K562 (cell line): Measurements from ENCODE around the gene BDH2. TPM values are rescaled to one million over a fixed set of nuclear protein-coding genes. Genes with fewer than 3 reads are reported as not detected.

Source experiments
- ATAC-seq: fragments of 200-7000 bp; cut with Tn5 transposase; 3 replicates; pipeline ENCODE4 v1.9.1; 2020; ENCODE audit warnings: moderate library complexity
- BruUV-seq: library from RNA; stranded (reverse); fragments of 400-500 nt; replicated peaks from 2 replicates; lab custom pipeline; 2021; lab: Mats Ljungman, UMichigan
- CTCF ChIA-PET: fragments of 300-600 bp; formaldehyde crosslinking; extraction: SDS; loops from one replicate; lab custom pipeline; 2021; ENCODE audit warnings: low intra/inter-chr PET ratio; lab: Yijun Ruan, JAX
- POLR2A ChIA-PET: fragments of 300-600, 350-650 bp; sonication (Branson Sonifier 250); formaldehyde crosslinking; extraction: SDS; loops from one replicate; lab custom pipeline; 2021; ENCODE audit warnings: antibody characterized with exemption, inconsistent platforms; lab: Yijun Ruan, JAX
- DNase-seq, 4 experiments: peaks; one replicate each; pipeline versions ENCODE4 v3.0.0 to v3.0.0-alpha.2; 2011 to 2018; ENCODE audit warnings: low spot score in 3 of 4, mixed read lengths in 3 of 4; ENCODE audit errors: extremely low read depth in 1 of 4
- FAIRE-seq: peaks from 2 replicates; lab custom pipeline; 2011; peaks lifted over from hg19 to GRCh38; lab: Jason Lieb, UNC
- H2AFZ ChIP-seq: 2 replicates; pipeline ENCODE4 v1.6.0; 2011; ENCODE audit warnings: low read depth, low read length, control low read depth, inconsistent platforms
- H3K27ac ChIP-seq: fragments of 200-600 bp; 3 replicates; pipeline ENCODE4 v1.8.0; 2011; ENCODE audit warnings: low read depth, mild to moderate bottlenecking, control low read depth, inconsistent platforms, low read length, moderate library complexity, mixed read lengths; ENCODE audit errors: extremely low read depth
- H3K27me3 ChIP-seq, 2 experiments: fragments of 300-600 bp in 1 of 2; 2 replicates in 1 of 2; 3 replicates in 1 of 2; pipeline versions ENCODE4 v1.6.0 to v1.8.0; 2011; ENCODE audit warnings: inconsistent platforms in 2 of 2, low read length in 2 of 2, mild to moderate bottlenecking in 1 of 2, mixed read lengths in 1 of 2, moderate library complexity in 1 of 2; ENCODE audit not compliant: control insufficient read depth in 2 of 2, insufficient read depth in 2 of 2
- H3K36me3 ChIP-seq: fragments of 300-600 bp; 3 replicates; pipeline ENCODE4 v1.8.0; 2011; ENCODE audit warnings: mild to moderate bottlenecking, low read length, inconsistent platforms; ENCODE audit not compliant: control insufficient read depth, insufficient read depth
- H3K4me1 ChIP-seq, 2 experiments: fragments of 200-600 bp in 1 of 2; replicated peaks in 1 of 2; 2 replicates in 1 of 2; 3 replicates in 1 of 2; pipeline versions ENCODE4 v1.5.1 to v1.8.0; 2011; ENCODE audit warnings: inconsistent platforms in 2 of 2, low read length in 2 of 2, mild to moderate bottlenecking in 1 of 2, mixed read lengths in 1 of 2, moderate library complexity in 1 of 2; ENCODE audit not compliant: control insufficient read depth in 2 of 2, insufficient read depth in 2 of 2
- H3K4me2 ChIP-seq: 2 replicates; pipeline ENCODE4 v1.6.1; 2011; ENCODE audit warnings: low read length, control low read depth, inconsistent platforms, mixed read lengths; ENCODE audit not compliant: insufficient read depth
- H3K4me3 ChIP-seq: fragments of 200-600 bp; sonication (generic), shearing (Covaris generic); 2 replicates; pipeline ENCODE4 v1.5.1; 2016; ENCODE audit warnings: control low read depth, inconsistent platforms
- H3K79me2 ChIP-seq: fragments of 200-600 bp; 3 replicates; pipeline ENCODE4 v1.8.0; 2011; ENCODE audit warnings: low read length, inconsistent platforms; ENCODE audit not compliant: control insufficient read depth, insufficient read depth
- H3K9ac ChIP-seq, 2 experiments: 2 replicates each; pipeline versions ENCODE4 v1.6.0 to v1.6.1; 2011; ENCODE audit warnings: low read depth in 2 of 2, low read length in 2 of 2, control low read depth in 1 of 2, inconsistent platforms in 1 of 2, mild to moderate bottlenecking in 1 of 2, mixed read lengths in 1 of 2; ENCODE audit not compliant: insufficient read depth in 1 of 2
- H3K9me1 ChIP-seq: one replicate; pipeline ENCODE4 v1.6.0; 2011; ENCODE audit warnings: inconsistent platforms, mild to moderate bottlenecking, low read length, moderate library complexity; ENCODE audit not compliant: control insufficient read depth, insufficient read depth
- H3K9me3 ChIP-seq: replicated peaks from 2 replicates; pipeline ENCODE4 v1.5.1; 2011; ENCODE audit warnings: low read depth, low read length, inconsistent platforms; ENCODE audit not compliant: control insufficient read depth, insufficient read depth
- H4K20me1 ChIP-seq: replicated peaks from 2 replicates; pipeline ENCODE4 v1.6.1; 2011; ENCODE audit warnings: low read length, inconsistent platforms, mixed read lengths; ENCODE audit not compliant: control insufficient read depth, insufficient read depth
- JUNB ChIP-seq: fragments of 450-650 bp; formaldehyde crosslinking; conservative IDR thresholded peaks from 2 replicates; pipeline ENCODE4 v1.4.0; 2020; ENCODE audit warnings: mild to moderate bottlenecking
- MLX ChIP-seq, 2 experiments: fragments of 450-650 bp in 1 of 2; sonication (generic) in 1 of 2; formaldehyde crosslinking; conservative IDR thresholded peaks; 2 replicates each; pipeline versions ENCODE4 v1.4.0 to v1.8.1; 2020 to 2022; ENCODE audit warnings: mild to moderate bottlenecking in 1 of 2, missing genetic modification reagents in 1 of 2
- MXD1 ChIP-seq: fragments of 250-450 bp; sonication (Bioruptor Pico); IDR thresholded peaks from 2 replicates; pipeline ENCODE4 v1.8.0; 2021; ENCODE audit warnings: borderline replicate concordance, mild to moderate bottlenecking, moderate library complexity; ENCODE audit not compliant: poor library complexity, severe bottlenecking
- MYNN ChIP-seq, 2 experiments: sonication (generic); formaldehyde crosslinking in 1 of 2; IDR thresholded peaks; 2 replicates each; pipeline versions ENCODE4 v1.5.0 to v1.6.1; 2016 to 2020; ENCODE audit warnings: antibody characterized with exemption in 1 of 2, missing genetic modification reagents in 1 of 2
- POLR3G ChIP-seq: IDR thresholded peaks from 2 replicates; pipeline ENCODE4 v1.6.1; 2011; ENCODE audit not compliant: insufficient read length, insufficient replicate concordance; ENCODE audit errors: extremely low read depth
- PREB ChIP-seq: sonication (generic); formaldehyde crosslinking; IDR thresholded peaks from 2 replicates; pipeline ENCODE4 v1.8.1; 2023; ENCODE audit warnings: mild to moderate bottlenecking, missing genetic modification reagents
- PTTG1 ChIP-seq: fragments of 450-650 bp; IDR thresholded peaks from 2 replicates; pipeline ENCODE4 v1.6.1; 2016; ENCODE audit warnings: low read depth, mild to moderate bottlenecking, missing genetic modification characterization, missing compliant biosample characterization
- TRIM24 ChIP-seq, 2 experiments: fragments of 450-650 bp; IDR thresholded peaks; 2 replicates each; pipeline ENCODE4 v1.6.1; 2016
- U2AF2 ChIP-seq: fragments of 200-400 bp; formaldehyde crosslinking; optimal IDR thresholded peaks from 2 replicates; pipeline ENCODE3; 2017; ENCODE audit warnings: low read depth, mild to moderate bottlenecking, low read length
- XRCC4 ChIP-seq: IDR thresholded peaks from one replicate; pipeline ENCODE4 v1.6.1; 2011; ENCODE audit not compliant: insufficient read depth, insufficient read length; ENCODE audit errors: extremely low read depth
- ZBTB11 ChIP-seq, 3 experiments: fragments of 200-800 bp in 1 of 3; fragments of 250-450 bp in 1 of 3; fragments of 450-650 bp in 1 of 3; sonication (Bioruptor Pico) in 1 of 3; sonication (Bioruptor generic) in 1 of 3; formaldehyde crosslinking in 1 of 3; IDR thresholded peaks; 2 replicates each; pipeline versions ENCODE4 v1.6.1 to v1.8.0; 2016 to 2022; ENCODE audit warnings: mild to moderate bottlenecking in 2 of 3, missing genetic modification characterization in 2 of 3, missing compliant biosample characterization in 1 of 3, moderate library complexity in 1 of 3
- ZNF431 ChIP-seq: sonication (generic); formaldehyde crosslinking; IDR thresholded peaks from 2 replicates; pipeline ENCODE4 v1.8.0; 2022; ENCODE audit warnings: mild to moderate bottlenecking, missing genetic modification reagents
- WGBS: fragments of 100-300 bp; shearing (Covaris generic); methylation state at CpG from one replicate; pipeline ENCODE4 v1.1.6; 2016; ENCODE audit warnings: low coverage, mixed read lengths; ENCODE audit not compliant: insufficient coverage; ENCODE audit errors: missing lambda C conversion rate; 5-methylcytosine and 5-hydroxymethylcytosine counted together
- in situ Hi-C: fragments of 300-500 bp; cut with MboI; formaldehyde crosslinking; loops from 4 replicates; pipeline ENCODE4 v1.15.0; 2018; ENCODE audit warnings: inconsistent platforms, mixed read lengths
- intact Hi-C: fragments of 100-400 bp; cut with micrococcal nuclease; formaldehyde crosslinking; loops from 2 replicates; pipeline ENCODE4 v1.14.2; 2022
- polyA plus RNA-seq, 8 experiments: library from polyadenylated mRNA; depleted of rRNA in 4 of 8; stranded (reverse) in 5 of 8; unstranded in 3 of 8; fragments of >200 nt; fragmentation: Nextera tagmentation in 2 of 8; fragmentation: Illumina TruSeq in 1 of 8; extraction: Ambion mirVana in 2 of 8; extraction: Trizol in 1 of 8; gene quantifications; 2 replicates each; pipeline versions ENCODE4 v1.2.1 to v1.2.3, GENCODE V29; 2011 to 2014; ENCODE audit warnings: inconsistent platforms in 1 of 8, missing spikeins in 1 of 8
- total RNA-seq, 7 experiments: library from RNA; depleted of rRNA in 6 of 7; stranded (reverse); fragments of >200 nt in 6 of 7; fragmentation: Illumina TruSeq in 2 of 7; extraction: Trizol in 2 of 7; gene quantifications; 2 replicates each; pipeline versions ENCODE4 v1.2.1 to v1.2.3, GENCODE V29; 2011 to 2021; ENCODE audit warnings: low replicate concordance in 1 of 7

BDH2 gene
- total and polyA plus RNA-seq, 9 of the 15 experiments (the other 6 are each of a cell fraction or from before 2014, with no cell fraction given) = 4.9 to 17.9 (median 9.1) TPM

- WGBS = 7% methylated on average over 2 of the region's 2 CpGs
- intact Hi-C loops (no loop called here), in situ Hi-C loops (loop anchor here (5.0 kb wide), 2 partner anchors 467 to 652 kb away; no protein-coding TSS in a partner anchor)
These were observed 10.2 kb downstream of the BDH2 start for GRCh38 chr4:103089481-103089880.

More at GRCh38 chr4:103089481-103089880, 10.2 kb downstream of the BDH2 start:
- no peaks in the 10 kb centered on the region for H3K27me3 ChIP-seq
- H3K9me3 ChIP-seq = no peaks in the 10 kb centered on the region
- CTCF ChIA-PET = interaction anchor here (0.7 kb wide), 1 partner anchor 656 kb away, joined by 3 read pairs; no protein-coding TSS in a partner anchor
- no peaks in the 10 kb centered on the region for H3K79me2 ChIP-seq
- ATAC-seq (no peak), DNase-seq (no peak), FAIRE-seq (no peak)
- no peak overlapping the region for H3K4me2 ChIP-seq
- no peak overlapping the region for H3K4me3 ChIP-seq
- BruUV-seq = no TSS peak
- no peak overlapping the region for H3K9ac ChIP-seq
- no peaks in the 10 kb centered on the region for H3K9me1 ChIP-seq
- POLR2A ChIA-PET = no interaction called here
- no peak for TF ChIP-seq U2AF2
- TF ChIP-seq XRCC4 = no peak
- no peak for TF ChIP-seq MLX (CRISPR knock-in tag; conservative IDR thresholded peaks at IDR 0.05)
- no peak for TF ChIP-seq MYNN (IDR thresholded peaks at IDR 0.05)
- no peak for TF ChIP-seq MYNN (CRISPR knock-in tag; IDR thresholded peaks at IDR 0.05)
- no peak for TF ChIP-seq ZBTB11 (CRISPR knock-in tag; IDR thresholded peaks at IDR 0.05)
- no peak for TF ChIP-seq MXD1 (CRISPR knock-in tag)
- TF ChIP-seq POLR3G = no peak
- TF ChIP-seq PTTG1 (tag) = no peak
- no peak for TF ChIP-seq PREB (CRISPR knock-in tag)
- no peak for TF ChIP-seq ZNF431
- no peak for TF ChIP-seq JUNB
- no peak for TF ChIP-seq TRIM24 (IDR thresholded peaks at IDR 0.05)
- H4K20me1 ChIP-seq = no peaks in the 10 kb centered on the region
- H3K4me1 ChIP-seq = no peaks in the 10 kb centered on the region
- H3K36me3 ChIP-seq = no peaks in the 10 kb centered on the region
- no peak overlapping the region for H2AFZ ChIP-seq
- H3K27ac ChIP-seq = no peak overlapping the region
